HepG2 (cell line): Measurements from ENCODE around the gene STX12. TPM values are rescaled to one million over a fixed set of nuclear protein-coding genes. Genes with fewer than 3 reads are reported as not detected.

ENCODE experiments used
- HOXA3 ChIP-seq: sonication (generic); formaldehyde crosslinking; IDR thresholded peaks from 2 replicates; pipeline ENCODE4 v1.5.0; 2020; ENCODE audit warnings: missing genetic modification reagents
- IRF2 ChIP-seq: IDR thresholded peaks from 2 replicates; pipeline ENCODE4 v1.6.1; 2018; ENCODE audit warnings: missing genetic modification reagents, missing compliant biosample characterization
- RBM22 ChIP-seq: fragments of 200-400 bp; formaldehyde crosslinking; optimal IDR thresholded peaks from 2 replicates; pipeline ENCODE3; 2017; ENCODE audit warnings: mild to moderate bottlenecking, low read length, moderate library complexity
- ZFP41 ChIP-seq: sonication (generic); formaldehyde crosslinking; IDR thresholded peaks from 2 replicates; pipeline ENCODE4 v1.4.0; 2020; ENCODE audit warnings: mild to moderate bottlenecking, missing genetic modification reagents, borderline replicate concordance
- ZNF674 ChIP-seq: sonication (generic); formaldehyde crosslinking; IDR thresholded peaks from 2 replicates; pipeline ENCODE4 v1.5.0; 2020; ENCODE audit warnings: low read depth, mild to moderate bottlenecking, missing genetic modification reagents
- polyA plus RNA-seq, 8 experiments: library from polyadenylated mRNA; depleted of rRNA in 3 of 8; stranded (reverse) in 7 of 8; unstranded in 1 of 8; fragments of >200 nt; fragmentation: Illumina TruSeq in 4 of 8; extraction: Trizol in 4 of 8; gene quantifications; 2 replicates each; pipeline versions ENCODE4 v1.2.1 to v1.2.3, GENCODE V29; 2011 to 2016; ENCODE audit warnings: low read depth in 4 of 8, missing spikeins in 1 of 8, mixed read lengths in 1 of 8; ENCODE audit not compliant: insufficient read depth in 1 of 8
- total RNA-seq, 5 experiments: library from RNA; depleted of rRNA; stranded (reverse); fragments of >200 nt; fragmentation: Illumina TruSeq; extraction: Trizol; gene quantifications; 2 replicates each; pipeline ENCODE4 v1.2.3, GENCODE V29; 2016; ENCODE audit warnings: low read depth in 1 of 5
- TF ChIP-seq, protein P1 (sequence below): sonication (generic); formaldehyde crosslinking; IDR thresholded peaks from 2 replicates; pipeline ENCODE4 v1.5.1; 2020; ENCODE audit warnings: mild to moderate bottlenecking, missing genetic modification reagents, borderline replicate concordance
- TF ChIP-seq, protein P2 (sequence below): sonication (generic); formaldehyde crosslinking; IDR thresholded peaks from 2 replicates; pipeline ENCODE4 v1.5.0; 2020; ENCODE audit warnings: mild to moderate bottlenecking, missing genetic modification reagents
- TF ChIP-seq, protein P3 (sequence below), 2 experiments: fragments of 450-650 bp in 1 of 2; sonication (generic) in 1 of 2; formaldehyde crosslinking in 1 of 2; IDR thresholded peaks; 2 replicates each; pipeline versions ENCODE4 v1.6.1 to v1.8.0; 2016 to 2022; ENCODE audit warnings: antibody characterized with exemption in 1 of 2, mild to moderate bottlenecking in 1 of 2, missing genetic modification reagents in 1 of 2

STX12 gene
- total and polyA plus RNA-seq, 2 of the 13 experiments (the other 11 are each of a cell fraction or from before 2014, with no cell fraction given): 9.0 to 19.7 TPM

DNA sequence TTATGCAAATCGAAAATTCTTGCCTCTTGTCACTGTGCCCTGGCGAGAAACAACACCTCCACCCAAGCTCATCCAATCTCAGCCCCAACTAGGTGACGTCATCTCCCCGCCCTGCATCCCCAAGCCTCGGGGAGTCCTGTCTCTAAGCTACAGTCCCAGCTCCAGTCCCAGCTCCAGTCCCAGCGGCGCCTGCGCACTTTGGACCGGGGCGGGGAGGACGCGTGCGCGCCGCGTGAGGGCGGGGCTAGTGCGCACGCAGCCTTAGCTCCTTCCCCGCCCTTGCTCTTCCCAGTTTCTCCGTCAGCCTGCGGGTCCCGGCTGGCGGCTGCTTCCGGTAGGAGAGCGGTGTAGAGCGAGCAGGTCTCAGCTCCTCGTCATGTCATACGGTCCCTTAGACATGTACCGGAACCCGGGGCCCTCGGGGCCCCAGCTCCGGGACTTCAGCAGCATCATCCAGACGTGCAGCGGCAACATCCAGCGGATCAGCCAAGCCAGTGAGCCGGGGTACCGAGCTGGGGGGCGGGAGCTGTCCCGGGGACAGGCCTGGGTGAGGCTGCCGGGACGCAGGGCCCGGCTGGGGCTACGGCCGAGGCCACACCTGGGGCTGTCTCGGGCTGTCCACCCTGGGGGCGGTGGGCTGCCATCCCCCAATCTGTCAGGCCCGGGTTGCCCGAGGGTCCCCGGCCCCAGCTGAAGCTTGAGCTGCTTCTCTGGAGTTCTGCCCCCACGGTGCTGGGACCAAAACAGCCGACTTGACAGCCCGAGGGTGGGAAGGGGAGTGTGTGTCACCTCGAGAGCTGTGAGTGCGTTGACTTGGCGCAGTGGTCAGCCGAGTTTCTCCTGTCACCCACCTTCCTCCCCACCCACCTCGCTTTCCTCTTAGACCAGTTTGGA lies at the start of gene STX12 (continued):
- TF ChIP-seq, protein P1, sequence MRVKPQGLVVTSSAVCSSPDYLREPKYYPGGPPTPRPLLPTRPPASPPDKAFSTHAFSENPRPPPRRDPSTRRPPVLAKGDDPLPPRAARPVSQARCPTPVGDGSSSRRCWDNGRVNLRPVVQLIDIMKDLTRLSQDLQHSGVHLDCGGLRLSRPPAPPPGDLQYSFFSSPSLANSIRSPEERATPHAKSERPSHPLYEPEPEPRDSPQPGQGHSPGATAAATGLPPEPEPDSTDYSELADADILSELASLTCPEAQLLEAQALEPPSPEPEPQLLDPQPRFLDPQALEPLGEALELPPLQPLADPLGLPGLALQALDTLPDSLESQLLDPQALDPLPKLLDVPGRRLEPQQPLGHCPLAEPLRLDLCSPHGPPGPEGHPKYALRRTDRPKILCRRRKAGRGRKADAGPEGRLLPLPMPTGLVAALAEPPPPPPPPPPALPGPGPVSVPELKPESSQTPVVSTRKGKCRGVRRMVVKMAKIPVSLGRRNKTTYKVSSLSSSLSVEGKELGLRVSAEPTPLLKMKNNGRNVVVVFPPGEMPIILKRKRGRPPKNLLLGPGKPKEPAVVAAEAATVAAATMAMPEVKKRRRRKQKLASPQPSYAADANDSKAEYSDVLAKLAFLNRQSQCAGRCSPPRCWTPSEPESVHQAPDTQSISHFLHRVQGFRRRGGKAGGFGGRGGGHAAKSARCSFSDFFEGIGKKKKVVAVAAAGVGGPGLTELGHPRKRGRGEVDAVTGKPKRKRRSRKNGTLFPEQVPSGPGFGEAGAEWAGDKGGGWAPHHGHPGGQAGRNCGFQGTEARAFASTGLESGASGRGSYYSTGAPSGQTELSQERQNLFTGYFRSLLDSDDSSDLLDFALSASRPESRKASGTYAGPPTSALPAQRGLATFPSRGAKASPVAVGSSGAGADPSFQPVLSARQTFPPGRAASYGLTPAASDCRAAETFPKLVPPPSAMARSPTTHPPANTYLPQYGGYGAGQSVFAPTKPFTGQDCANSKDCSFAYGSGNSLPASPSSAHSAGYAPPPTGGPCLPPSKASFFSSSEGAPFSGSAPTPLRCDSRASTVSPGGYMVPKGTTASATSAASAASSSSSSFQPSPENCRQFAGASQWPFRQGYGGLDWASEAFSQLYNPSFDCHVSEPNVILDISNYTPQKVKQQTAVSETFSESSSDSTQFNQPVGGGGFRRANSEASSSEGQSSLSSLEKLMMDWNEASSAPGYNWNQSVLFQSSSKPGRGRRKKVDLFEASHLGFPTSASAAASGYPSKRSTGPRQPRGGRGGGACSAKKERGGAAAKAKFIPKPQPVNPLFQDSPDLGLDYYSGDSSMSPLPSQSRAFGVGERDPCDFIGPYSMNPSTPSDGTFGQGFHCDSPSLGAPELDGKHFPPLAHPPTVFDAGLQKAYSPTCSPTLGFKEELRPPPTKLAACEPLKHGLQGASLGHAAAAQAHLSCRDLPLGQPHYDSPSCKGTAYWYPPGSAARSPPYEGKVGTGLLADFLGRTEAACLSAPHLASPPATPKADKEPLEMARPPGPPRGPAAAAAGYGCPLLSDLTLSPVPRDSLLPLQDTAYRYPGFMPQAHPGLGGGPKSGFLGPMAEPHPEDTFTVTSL: no peak
- TF ChIP-seq, protein P2, sequence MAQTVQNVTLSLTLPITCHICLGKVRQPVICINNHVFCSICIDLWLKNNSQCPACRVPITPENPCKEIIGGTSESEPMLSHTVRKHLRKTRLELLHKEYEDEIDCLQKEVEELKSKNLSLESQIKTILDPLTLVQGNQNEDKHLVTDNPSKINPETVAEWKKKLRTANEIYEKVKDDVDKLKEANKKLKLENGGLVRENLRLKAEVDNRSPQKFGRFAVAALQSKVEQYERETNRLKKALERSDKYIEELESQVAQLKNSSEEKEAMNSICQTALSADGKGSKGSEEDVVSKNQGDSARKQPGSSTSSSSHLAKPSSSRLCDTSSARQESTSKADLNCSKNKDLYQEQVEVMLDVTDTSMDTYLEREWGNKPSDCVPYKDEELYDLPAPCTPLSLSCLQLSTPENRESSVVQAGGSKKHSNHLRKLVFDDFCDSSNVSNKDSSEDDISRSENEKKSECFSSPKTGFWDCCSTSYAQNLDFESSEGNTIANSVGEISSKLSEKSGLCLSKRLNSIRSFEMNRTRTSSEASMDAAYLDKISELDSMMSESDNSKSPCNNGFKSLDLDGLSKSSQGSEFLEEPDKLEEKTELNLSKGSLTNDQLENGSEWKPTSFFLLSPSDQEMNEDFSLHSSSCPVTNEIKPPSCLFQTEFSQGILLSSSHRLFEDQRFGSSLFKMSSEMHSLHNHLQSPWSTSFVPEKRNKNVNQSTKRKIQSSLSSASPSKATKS (CRISPR knock-in tag): no peak
- TF ChIP-seq HOXA3 (no peak; the same call in 1 of the 2 replicates), ZFP41 (CRISPR knock-in tag) (no peak), RBM22 (no peak), ZNF674 (CRISPR knock-in tag) (no peak), IRF2 (no peak)
- TF ChIP-seq, protein P3, sequence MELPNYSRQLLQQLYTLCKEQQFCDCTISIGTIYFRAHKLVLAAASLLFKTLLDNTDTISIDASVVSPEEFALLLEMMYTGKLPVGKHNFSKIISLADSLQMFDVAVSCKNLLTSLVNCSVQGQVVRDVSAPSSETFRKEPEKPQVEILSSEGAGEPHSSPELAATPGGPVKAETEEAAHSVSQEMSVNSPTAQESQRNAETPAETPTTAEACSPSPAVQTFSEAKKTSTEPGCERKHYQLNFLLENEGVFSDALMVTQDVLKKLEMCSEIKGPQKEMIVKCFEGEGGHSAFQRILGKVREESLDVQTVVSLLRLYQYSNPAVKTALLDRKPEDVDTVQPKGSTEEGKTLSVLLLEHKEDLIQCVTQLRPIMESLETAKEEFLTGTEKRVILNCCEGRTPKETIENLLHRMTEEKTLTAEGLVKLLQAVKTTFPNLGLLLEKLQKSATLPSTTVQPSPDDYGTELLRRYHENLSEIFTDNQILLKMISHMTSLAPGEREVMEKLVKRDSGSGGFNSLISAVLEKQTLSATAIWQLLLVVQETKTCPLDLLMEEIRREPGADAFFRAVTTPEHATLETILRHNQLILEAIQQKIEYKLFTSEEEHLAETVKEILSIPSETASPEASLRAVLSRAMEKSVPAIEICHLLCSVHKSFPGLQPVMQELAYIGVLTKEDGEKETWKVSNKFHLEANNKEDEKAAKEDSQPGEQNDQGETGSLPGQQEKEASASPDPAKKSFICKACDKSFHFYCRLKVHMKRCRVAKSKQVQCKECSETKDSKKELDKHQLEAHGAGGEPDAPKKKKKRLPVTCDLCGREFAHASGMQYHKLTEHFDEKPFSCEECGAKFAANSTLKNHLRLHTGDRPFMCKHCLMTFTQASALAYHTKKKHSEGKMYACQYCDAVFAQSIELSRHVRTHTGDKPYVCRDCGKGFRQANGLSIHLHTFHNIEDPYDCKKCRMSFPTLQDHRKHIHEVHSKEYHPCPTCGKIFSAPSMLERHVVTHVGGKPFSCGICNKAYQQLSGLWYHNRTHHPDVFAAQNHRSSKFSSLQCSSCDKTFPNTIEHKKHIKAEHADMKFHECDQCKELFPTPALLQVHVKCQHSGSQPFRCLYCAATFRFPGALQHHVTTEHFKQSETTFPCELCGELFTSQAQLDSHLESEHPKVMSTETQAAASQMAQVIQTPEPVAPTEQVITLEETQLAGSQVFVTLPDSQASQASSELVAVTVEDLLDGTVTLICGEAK (IDR thresholded peaks at IDR 0.05): no peak
- TF ChIP-seq, protein P3 (CRISPR knock-in tag; IDR thresholded peaks at IDR 0.05): 0 out of 2 replicates have a peak, but pooled peaks have one; percentile 27
